Sigmoid colon (tissue), 7 donors: ENCODE results near the gene RASAL2. TPM values are rescaled to one million over a fixed set of nuclear protein-coding genes. Genes with fewer than 3 reads are reported as not detected.
"Not testable (repeated sequence)": the region's sequence is repeated elsewhere in the genome, so short reads cannot be mapped to it uniquely, and the experiment has no call there.

Experiments used
- DNase-seq: peaks from one replicate; pipeline ENCODE4 v3.0.0-alpha.2; 2019
- H3K27ac ChIP-seq, 4 donors: fragments of 200-600 bp; sonication (generic); one replicate each; pipeline ENCODE4 v1.5.1; 2016 to 2019; ENCODE audit warnings: mild to moderate bottlenecking in 1 of 4
- H3K27me3 ChIP-seq, 3 donors: fragments of 200-600 bp; sonication (generic); one replicate each; pipeline ENCODE4 v1.5.1; 2019; ENCODE audit warnings: mild to moderate bottlenecking in 1 of 3
- H3K36me3 ChIP-seq, 4 donors: fragments of 200-600 bp; sonication (generic); one replicate each; pipeline ENCODE4 v1.5.1; 2016 to 2019
- H3K4me1 ChIP-seq, 4 donors: fragments of 200-600 bp; sonication (generic); one replicate each; pipeline ENCODE4 v1.5.1; 2017 to 2019
- H3K4me3 ChIP-seq, 4 donors: fragments of 200-600 bp; sonication (generic); one replicate each; pipeline ENCODE4 v1.5.1; 2017 to 2019; ENCODE audit warnings: mild to moderate bottlenecking in 2 of 4, moderate library complexity in 1 of 4
- H3K9me3 ChIP-seq, 4 donors: fragments of 200-600 bp in 3 of 4; sonication (generic) in 3 of 4; one replicate each; pipeline versions ENCODE4 v1.5.1 to v1.6.1; 2013 to 2019
- CTCF ChIP-seq, 4 experiments: fragments of 450-650 bp in 3 of 4; fragments of 200-600 bp in 1 of 4; IDR thresholded peaks; one replicate each; pipeline ENCODE4 v1.5.1; 2016 to 2019; ENCODE audit warnings: antibody characterized with exemption in 4 of 4, mild to moderate bottlenecking in 3 of 4, moderate library complexity in 2 of 4
- EP300 ChIP-seq, 4 donors: sonication (generic); formaldehyde crosslinking; IDR thresholded peaks; one replicate each; pipeline ENCODE4 v1.6.1; 2017; ENCODE audit warnings: antibody characterized with exemption in 4 of 4
- POLR2A ChIP-seq, 2 donors: fragments of 450-650 bp; IDR thresholded peaks; one replicate each; pipeline ENCODE4 v1.6.1; 2016; ENCODE audit warnings: antibody characterized with exemption in 2 of 2, mild to moderate bottlenecking in 2 of 2, moderate library complexity in 2 of 2
- POLR2AphosphoS5 ChIP-seq, 4 donors: sonication (generic); formaldehyde crosslinking; IDR thresholded peaks; one replicate each; pipeline ENCODE4 v1.6.1; 2017; ENCODE audit warnings: antibody characterized with exemption in 4 of 4
- WGBS, 2 donors: extraction: QIAGEN DNeasy Blood & Tissue Kit; methylation state at CpG; one replicate each; pipeline ENCODE4 v1.1.7; 2013; 5-methylcytosine and 5-hydroxymethylcytosine counted together
- intact Hi-C: fragments of 100-400 bp; cut with DNase I; formaldehyde crosslinking; loops from one replicate; pipeline ENCODE4 v1.15.1; 2023
- polyA plus RNA-seq, 3 donors: library from polyadenylated mRNA; stranded (reverse); fragments of 200-250 nt; gene quantifications; one replicate each; pipeline ENCODE4 v1.2.3, GENCODE V29; 2013
- total RNA-seq, 4 donors: library from RNA; depleted of rRNA; stranded (reverse); fragments of >200 nt; gene quantifications; one replicate each; pipeline ENCODE4 v1.1.0, GENCODE V29; 2016
- donor health status: healthy with polysubstance abuse.
- donor health status: Bipolar disorder and iron deficiency.
- donor health status: healthy.

Gene RASAL2
- total and polyA plus RNA-seq, 7 donors: 0.92 to 25.5 (median 11.1) TPM

GRCh38 chr1:178192686-178193085, 98.8 kb downstream of the RASAL2 start:
- Histone ChIP-seq H3K27me3 (no peaks in the 10 kb centered on the region), H3K9me3 (no peaks in the 10 kb centered on the region), H3K4me3 (no peak overlapping the region), H3K4me1 (no peaks in the 10 kb centered on the region), H3K36me3 (no peaks in the 10 kb centered on the region), H3K27ac (no peak overlapping the region)
- 45 to 55% methylated on average over 3 of the region's 3 CpGs for WGBS, 2 donors
- TF ChIP-seq POLR2AphosphoS5 (IDR thresholded peaks at IDR 0.05): no peak
- TF ChIP-seq POLR2A (IDR thresholded peaks at IDR 0.05): no peak
- TF ChIP-seq EP300 (IDR thresholded peaks at IDR 0.05): no peak
- TF ChIP-seq CTCF (IDR thresholded peaks at IDR 0.05): no peak
- intact Hi-C loops: no loop called here
- DNase-seq: no peak

GRCh38 chr1:178196631-178197030, 102.7 kb downstream of the RASAL2 start:
- H3K4me1 ChIP-seq: no peaks in the 10 kb centered on the region
- no peak overlapping the region for H3K4me3 ChIP-seq
- peaks cover 0 to 2% (median 0%) of the 10 kb centered on the region in 4 donors for H3K9me3 ChIP-seq
- H3K36me3 ChIP-seq: no peaks in the 10 kb centered on the region
- H3K27me3 ChIP-seq: no peaks in the 10 kb centered on the region
- no peak overlapping the region for H3K27ac ChIP-seq
- 94 to 96% methylated on average over 1 of the region's 1 CpG for WGBS, 2 donors
- intact Hi-C loops: no loop called here
- no peak for TF ChIP-seq CTCF (IDR thresholded peaks at IDR 0.05)
- TF ChIP-seq EP300 (IDR thresholded peaks at IDR 0.05): no peak
- TF ChIP-seq POLR2A (IDR thresholded peaks at IDR 0.05): no peak
- no peak for TF ChIP-seq POLR2AphosphoS5 (IDR thresholded peaks at IDR 0.05)
- no peak for DNase-seq

GRCh38 chr1:178202095-178202494, 108.2 kb downstream of the RASAL2 start:
- whole genome bisulfite sequencing, 2 donors: 92 to 95% methylated on average over 4 of the region's 4 CpGs
- H3K27ac ChIP-seq, intact Hi-C loops, H3K4me1 ChIP-seq, H3K36me3 ChIP-seq, H3K9me3 ChIP-seq, H3K4me3 ChIP-seq, H3K27me3 ChIP-seq, DNase-seq: not testable (repeated sequence)

GRCh38 chr1:178202546-178202945, 108.6 kb downstream of the RASAL2 start:
- WGBS, 2 donors: 88 to 95% methylated on average over 2 of the region's 2 CpGs
- H3K36me3 ChIP-seq, H3K27ac ChIP-seq, H3K9me3 ChIP-seq, intact Hi-C loops, DNase-seq, H3K27me3 ChIP-seq, H3K4me1 ChIP-seq, H3K4me3 ChIP-seq: not testable (repeated sequence)

- peaks cover 0 to 17% (median 10%) of the 10 kb centered on the region in 4 donors for H3K9me3 ChIP-seq
- H3K27ac ChIP-seq, H3K36me3 ChIP-seq, H3K4me1 ChIP-seq, intact Hi-C loops, DNase-seq, H3K27me3 ChIP-seq, H3K4me3 ChIP-seq: not testable (repeated sequence)
- 96 to 97% methylated on average over 11 of the region's 11 CpGs for WGBS, 2 donors
Measured at GRCh38 chr1:178208269-178208856, 114.5 kb downstream of the RASAL2 start.

- H3K27me3 ChIP-seq: no peaks in the 10 kb centered on the region
- no peak overlapping the region for H3K4me3 ChIP-seq
- intact Hi-C loops: no loop called here
- no peak for DNase-seq
- H3K4me1 ChIP-seq: no peaks in the 10 kb centered on the region
- 97 to 98% methylated on average over 1 of the region's 1 CpG for WGBS, 2 donors
- TF ChIP-seq POLR2AphosphoS5 (IDR thresholded peaks at IDR 0.05) (no peak), POLR2A (IDR thresholded peaks at IDR 0.05) (no peak), CTCF (IDR thresholded peaks at IDR 0.05) (no peak), EP300 (IDR thresholded peaks at IDR 0.05) (no peak)
- H3K27ac ChIP-seq: no peak overlapping the region
- H3K36me3 ChIP-seq: no peaks in the 10 kb centered on the region
- peaks cover 0 to 17% (median 10%) of the 10 kb centered on the region in 4 donors for H3K9me3 ChIP-seq
Measured at GRCh38 chr1:178209935-178210334, 116.0 kb downstream of the RASAL2 start.
